HEK293 (cell line): ENCODE measurements around the gene GANAB.
A peak's percentile ranks its signal among the peaks of the same experiment; 100 is the strongest.

Experiments used
- CTCF ChIA-PET: fragments of 350-600 bp; formaldehyde crosslinking; extraction: SDS; loops from one replicate; lab custom pipeline; 2021; ENCODE audit warnings: antibody characterized with exemption; lab: Yijun Ruan, JAX
- POLR2A ChIA-PET: fragments of 300-600 bp; formaldehyde crosslinking; extraction: SDS; loops from one replicate; lab custom pipeline; 2020; ENCODE audit warnings: antibody characterized with exemption, inconsistent platforms; lab: Yijun Ruan, JAX
- H3K27ac ChIP-seq: fragments of 200-500 bp; sonication (Bioruptor generic); 2 replicates; pipeline ENCODE4 v1.5.1; 2014; ENCODE audit warnings: low read depth, low read length, control low read depth, inconsistent platforms; ENCODE audit errors: extremely low read depth
- H3K36me3 ChIP-seq, 2 experiments: fragments of 200-500 bp in 1 of 2; sonication (Bioruptor generic) in 1 of 2; 1 replicate in 1 of 2; 2 replicates in 1 of 2; pipeline ENCODE4 v1.5.1; 2014 to 2017; ENCODE audit warnings: inconsistent platforms in 2 of 2, low read length in 2 of 2; ENCODE audit not compliant: control insufficient read depth in 2 of 2, insufficient read depth in 1 of 2
- H3K4me1 ChIP-seq: fragments of 200-500 bp; sonication (Bioruptor generic); 2 replicates; pipeline ENCODE4 v1.5.1; 2014; ENCODE audit warnings: mild to moderate bottlenecking, low read length, inconsistent platforms; ENCODE audit not compliant: control insufficient read depth, insufficient read depth
- H3K4me3 ChIP-seq: 2 replicates; pipeline ENCODE4 v1.5.1; 2011; ENCODE audit warnings: low read depth, mild to moderate bottlenecking, control low read depth, low read length, moderate library complexity
- H3K9me3 ChIP-seq: fragments of 200-500 bp; sonication (Bioruptor generic); 2 replicates; pipeline ENCODE4 v1.5.1; 2014; ENCODE audit warnings: low read depth, low read length, inconsistent platforms; ENCODE audit not compliant: control insufficient read depth, insufficient read depth
- GLIS1 ChIP-seq: fragments of 450-650 bp; formaldehyde crosslinking; IDR thresholded peaks from 2 replicates; pipeline ENCODE4 v1.5.1; 2016; ENCODE audit warnings: missing biosample characterization, missing genetic modification characterization
- IKZF3 ChIP-seq: fragments of 450-650 bp; IDR thresholded peaks from 2 replicates; pipeline ENCODE4 v1.5.0; 2018; ENCODE audit warnings: missing biosample characterization, mild to moderate bottlenecking, missing genetic modification characterization, moderate library complexity
- KLF8 ChIP-seq: fragments of 450-650 bp; formaldehyde crosslinking; IDR thresholded peaks from 2 replicates; pipeline ENCODE4 v1.5.1; 2016; ENCODE audit warnings: missing biosample characterization, missing genetic modification characterization
- YY2 ChIP-seq: fragments of 450-650 bp; formaldehyde crosslinking; IDR thresholded peaks from 2 replicates; pipeline ENCODE4 v1.5.1; 2016; ENCODE audit warnings: missing biosample characterization, missing genetic modification characterization
- ZNF10 ChIP-seq: fragments of 450-650 bp; formaldehyde crosslinking; IDR thresholded peaks from 2 replicates; pipeline ENCODE4 v1.5.1; 2017; ENCODE audit warnings: missing biosample characterization, missing genetic modification characterization
- ZNF114 ChIP-seq: fragments of 450-650 bp; formaldehyde crosslinking; IDR thresholded peaks from 2 replicates; pipeline ENCODE4 v1.5.0; 2017; ENCODE audit warnings: missing biosample characterization, missing genetic modification characterization
- ZNF138 ChIP-seq: fragments of 450-650 bp; formaldehyde crosslinking; IDR thresholded peaks from 2 replicates; pipeline ENCODE4 v1.5.1; 2016; ENCODE audit warnings: missing biosample characterization, missing genetic modification characterization, borderline replicate concordance
- ZNF140 ChIP-seq: fragments of 450-650 bp; formaldehyde crosslinking; IDR thresholded peaks from 2 replicates; pipeline ENCODE4 v1.5.1; 2016; ENCODE audit warnings: missing biosample characterization, missing genetic modification characterization
- ZNF146 ChIP-seq: fragments of 450-650 bp; formaldehyde crosslinking; IDR thresholded peaks from 2 replicates; pipeline ENCODE4 v1.5.1; 2016; ENCODE audit warnings: missing biosample characterization, missing genetic modification characterization
- ZNF23 ChIP-seq: fragments of 450-650 bp; formaldehyde crosslinking; IDR thresholded peaks from 2 replicates; pipeline ENCODE4 v1.5.1; 2016; ENCODE audit warnings: missing biosample characterization, missing genetic modification characterization, borderline replicate concordance
- ZNF354C ChIP-seq: fragments of 450-650 bp; formaldehyde crosslinking; IDR thresholded peaks from 2 replicates; pipeline ENCODE4 v1.5.1; 2016; ENCODE audit warnings: missing biosample characterization, missing genetic modification characterization, low read depth, borderline replicate concordance
- ZNF394 ChIP-seq: fragments of 450-650 bp; formaldehyde crosslinking; IDR thresholded peaks from 2 replicates; pipeline ENCODE4 v1.5.1; 2016; ENCODE audit warnings: missing biosample characterization, missing genetic modification characterization, mild to moderate bottlenecking, moderate library complexity, borderline replicate concordance
- ZNF501 ChIP-seq: fragments of 450-650 bp; formaldehyde crosslinking; IDR thresholded peaks from 2 replicates; pipeline ENCODE4 v1.5.1; 2016; ENCODE audit warnings: missing biosample characterization, missing genetic modification characterization
- ZNF843 ChIP-seq: fragments of 450-650 bp; formaldehyde crosslinking; IDR thresholded peaks from 2 replicates; pipeline ENCODE4 v1.5.1; 2016; ENCODE audit warnings: missing biosample characterization, missing genetic modification characterization
- TF ChIP-seq, protein P1 (sequence below): fragments of 450-650 bp; formaldehyde crosslinking; IDR thresholded peaks from 2 replicates; pipeline ENCODE4 v1.5.1; 2016; ENCODE audit warnings: missing biosample characterization, missing genetic modification characterization
- TF ChIP-seq, protein P2 (sequence below): fragments of 450-650 bp; formaldehyde crosslinking; IDR thresholded peaks from 2 replicates; pipeline ENCODE4 v1.5.1; 2016; ENCODE audit warnings: missing biosample characterization, missing genetic modification characterization
- TF ChIP-seq, protein P3 (sequence below): fragments of 450-650 bp; formaldehyde crosslinking; conservative IDR thresholded peaks from 2 replicates; pipeline ENCODE4 v1.5.1; 2016; ENCODE audit warnings: low read depth, missing biosample characterization, missing genetic modification characterization
- TF ChIP-seq, protein P4 (sequence below): fragments of 450-650 bp; formaldehyde crosslinking; IDR thresholded peaks from 2 replicates; pipeline ENCODE4 v1.5.1; 2016; ENCODE audit warnings: missing biosample characterization, missing genetic modification characterization
- TF ChIP-seq, protein P5 (sequence below): fragments of 450-650 bp; formaldehyde crosslinking; IDR thresholded peaks from 2 replicates; pipeline ENCODE4 v1.5.1; 2016; ENCODE audit warnings: missing biosample characterization, missing genetic modification characterization

GANAB gene

DNA sequence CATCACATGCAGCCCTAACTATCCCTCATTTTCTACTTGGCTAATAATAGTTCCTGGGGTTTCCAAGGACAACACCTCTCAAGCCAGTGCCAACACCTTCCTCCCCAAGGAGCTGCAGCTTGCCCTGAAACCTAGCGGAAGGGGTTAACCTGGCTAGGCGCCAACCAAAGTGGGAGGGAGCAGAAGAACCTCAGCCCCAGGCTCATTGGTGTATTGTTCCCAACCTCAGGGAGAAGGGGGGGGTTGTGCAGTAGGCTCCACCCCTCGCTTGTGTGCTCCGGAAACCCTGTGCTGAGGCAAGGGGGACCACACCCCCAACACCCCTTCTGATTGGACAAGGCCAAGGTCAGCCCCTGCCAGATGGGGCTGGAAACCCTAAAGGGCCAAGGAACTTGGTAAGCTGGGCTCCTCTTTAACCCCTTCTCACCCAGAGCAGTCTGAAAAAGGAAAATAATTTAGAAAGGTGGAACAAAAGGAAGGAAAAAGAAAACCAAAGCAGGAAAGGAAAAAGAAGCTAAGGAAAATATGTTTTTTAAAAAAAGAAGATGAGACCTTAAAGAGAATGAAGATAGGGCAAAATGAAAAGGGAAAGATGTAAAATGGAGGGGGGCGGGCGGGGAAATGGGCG lies 47.2 kb downstream of the GANAB start:
- Histone ChIP-seq H3K36me3 (peaks cover 17 to 72% of the 10 kb centered on the region in 2 experiments; a peak in 2 of 3 replicates), H3K4me1 (no peaks in the 10 kb centered on the region), H3K9me3 (no peaks in the 10 kb centered on the region), H3K4me3 (peak overlapping the region; percentile 91), H3K27ac (peak overlapping the region; percentile 95)
- ChIA-PET CTCF (interaction anchor here (0.6 to 1.3 kb wide), 3 partner anchors 13 to 187 kb away, joined by 5 read pairs; partner anchors contain the start of genes EML3 and HNRNPUL2), POLR2A (interaction anchor here (0.6 to 4.2 kb wide), 14 partner anchors 7 to 282 kb away, joined by 3 to 140 read pairs (median 4); partner anchors contain the start of genes B3GAT3, C11orf98, CSKMT and EEF1G)
- TF ChIP-seq ZNF843 (tag by site-specific recombination) (no peak), ZNF10 (tag by site-specific recombination) (no peak), ZNF354C (tag by site-specific recombination) (no peak), ZNF394 (tag by site-specific recombination) (peak; percentile 52; the same call in 1 of the 2 replicates), ZNF138 (tag by site-specific recombination) (no peak), GLIS1 (tag by site-specific recombination) (0 out of 2 replicates have a peak, but pooled peaks have one; percentile 7), KLF8 (tag by site-specific recombination) (peak; percentile 84), YY2 (tag by site-specific recombination) (peak; percentile 52; the same call in 1 of the 2 replicates), ZNF501 (tag by site-specific recombination) (no peak), IKZF3 (0 out of 2 replicates have a peak, but pooled peaks have one; percentile 24), ZNF23 (no peak), ZNF146 (tag by site-specific recombination) (no peak), ZNF114 (tag by site-specific recombination) (no peak), ZNF140 (tag by site-specific recombination) (no peak)
- TF ChIP-seq, protein P1, sequence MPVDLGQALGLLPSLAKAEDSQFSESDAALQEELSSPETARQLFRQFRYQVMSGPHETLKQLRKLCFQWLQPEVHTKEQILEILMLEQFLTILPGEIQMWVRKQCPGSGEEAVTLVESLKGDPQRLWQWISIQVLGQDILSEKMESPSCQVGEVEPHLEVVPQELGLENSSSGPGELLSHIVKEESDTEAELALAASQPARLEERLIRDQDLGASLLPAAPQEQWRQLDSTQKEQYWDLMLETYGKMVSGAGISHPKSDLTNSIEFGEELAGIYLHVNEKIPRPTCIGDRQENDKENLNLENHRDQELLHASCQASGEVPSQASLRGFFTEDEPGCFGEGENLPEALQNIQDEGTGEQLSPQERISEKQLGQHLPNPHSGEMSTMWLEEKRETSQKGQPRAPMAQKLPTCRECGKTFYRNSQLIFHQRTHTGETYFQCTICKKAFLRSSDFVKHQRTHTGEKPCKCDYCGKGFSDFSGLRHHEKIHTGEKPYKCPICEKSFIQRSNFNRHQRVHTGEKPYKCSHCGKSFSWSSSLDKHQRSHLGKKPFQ (tag by site-specific recombination) = no peak
- TF ChIP-seq, protein P2, sequence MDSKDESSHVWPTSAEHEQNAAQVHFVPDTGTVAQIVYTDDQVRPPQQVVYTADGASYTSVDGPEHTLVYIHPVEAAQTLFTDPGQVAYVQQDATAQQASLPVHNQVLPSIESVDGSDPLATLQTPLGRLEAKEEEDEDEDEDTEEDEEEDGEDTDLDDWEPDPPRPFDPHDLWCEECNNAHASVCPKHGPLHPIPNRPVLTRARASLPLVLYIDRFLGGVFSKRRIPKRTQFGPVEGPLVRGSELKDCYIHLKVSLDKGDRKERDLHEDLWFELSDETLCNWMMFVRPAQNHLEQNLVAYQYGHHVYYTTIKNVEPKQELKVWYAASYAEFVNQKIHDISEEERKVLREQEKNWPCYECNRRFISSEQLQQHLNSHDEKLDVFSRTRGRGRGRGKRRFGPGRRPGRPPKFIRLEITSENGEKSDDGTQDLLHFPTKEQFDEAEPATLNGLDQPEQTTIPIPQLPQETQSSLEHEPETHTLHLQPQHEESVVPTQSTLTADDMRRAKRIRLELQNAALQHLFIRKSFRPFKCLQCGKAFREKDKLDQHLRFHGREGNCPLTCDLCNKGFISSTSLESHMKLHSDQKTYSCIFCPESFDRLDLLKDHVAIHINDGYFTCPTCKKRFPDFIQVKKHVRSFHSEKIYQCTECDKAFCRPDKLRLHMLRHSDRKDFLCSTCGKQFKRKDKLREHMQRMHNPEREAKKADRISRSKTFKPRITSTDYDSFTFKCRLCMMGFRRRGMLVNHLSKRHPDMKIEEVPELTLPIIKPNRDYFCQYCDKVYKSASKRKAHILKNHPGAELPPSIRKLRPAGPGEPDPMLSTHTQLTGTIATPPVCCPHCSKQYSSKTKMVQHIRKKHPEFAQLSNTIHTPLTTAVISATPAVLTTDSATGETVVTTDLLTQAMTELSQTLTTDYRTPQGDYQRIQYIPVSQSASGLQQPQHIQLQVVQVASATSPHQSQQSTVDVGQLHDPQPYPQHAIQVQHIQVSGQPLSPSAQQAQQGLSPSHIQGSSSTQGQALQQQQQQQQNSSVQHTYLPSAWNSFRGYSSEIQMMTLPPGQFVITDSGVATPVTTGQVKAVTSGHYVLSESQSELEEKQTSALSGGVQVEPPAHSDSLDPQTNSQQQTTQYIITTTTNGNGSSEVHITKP (tag by site-specific recombination) = peak; percentile 94
- TF ChIP-seq, protein P3, sequence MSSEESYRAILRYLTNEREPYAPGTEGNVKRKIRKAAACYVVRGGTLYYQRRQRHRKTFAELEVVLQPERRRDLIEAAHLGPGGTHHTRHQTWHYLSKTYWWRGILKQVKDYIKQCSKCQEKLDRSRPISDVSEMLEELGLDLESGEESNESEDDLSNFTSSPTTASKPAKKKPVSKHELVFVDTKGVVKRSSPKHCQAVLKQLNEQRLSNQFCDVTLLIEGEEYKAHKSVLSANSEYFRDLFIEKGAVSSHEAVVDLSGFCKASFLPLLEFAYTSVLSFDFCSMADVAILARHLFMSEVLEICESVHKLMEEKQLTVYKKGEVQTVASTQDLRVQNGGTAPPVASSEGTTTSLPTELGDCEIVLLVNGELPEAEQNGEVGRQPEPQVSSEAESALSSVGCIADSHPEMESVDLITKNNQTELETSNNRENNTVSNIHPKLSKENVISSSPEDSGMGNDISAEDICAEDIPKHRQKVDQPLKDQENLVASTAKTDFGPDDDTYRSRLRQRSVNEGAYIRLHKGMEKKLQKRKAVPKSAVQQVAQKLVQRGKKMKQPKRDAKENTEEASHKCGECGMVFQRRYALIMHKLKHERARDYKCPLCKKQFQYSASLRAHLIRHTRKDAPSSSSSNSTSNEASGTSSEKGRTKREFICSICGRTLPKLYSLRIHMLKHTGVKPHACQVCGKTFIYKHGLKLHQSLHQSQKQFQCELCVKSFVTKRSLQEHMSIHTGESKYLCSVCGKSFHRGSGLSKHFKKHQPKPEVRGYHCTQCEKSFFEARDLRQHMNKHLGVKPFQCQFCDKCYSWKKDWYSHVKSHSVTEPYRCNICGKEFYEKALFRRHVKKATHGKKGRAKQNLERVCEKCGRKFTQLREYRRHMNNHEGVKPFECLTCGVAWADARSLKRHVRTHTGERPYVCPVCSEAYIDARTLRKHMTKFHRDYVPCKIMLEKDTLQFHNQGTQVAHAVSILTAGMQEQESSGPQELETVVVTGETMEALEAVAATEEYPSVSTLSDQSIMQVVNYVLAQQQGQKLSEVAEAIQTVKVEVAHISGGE (tag by site-specific recombination) = no peak
- TF ChIP-seq, protein P4, sequence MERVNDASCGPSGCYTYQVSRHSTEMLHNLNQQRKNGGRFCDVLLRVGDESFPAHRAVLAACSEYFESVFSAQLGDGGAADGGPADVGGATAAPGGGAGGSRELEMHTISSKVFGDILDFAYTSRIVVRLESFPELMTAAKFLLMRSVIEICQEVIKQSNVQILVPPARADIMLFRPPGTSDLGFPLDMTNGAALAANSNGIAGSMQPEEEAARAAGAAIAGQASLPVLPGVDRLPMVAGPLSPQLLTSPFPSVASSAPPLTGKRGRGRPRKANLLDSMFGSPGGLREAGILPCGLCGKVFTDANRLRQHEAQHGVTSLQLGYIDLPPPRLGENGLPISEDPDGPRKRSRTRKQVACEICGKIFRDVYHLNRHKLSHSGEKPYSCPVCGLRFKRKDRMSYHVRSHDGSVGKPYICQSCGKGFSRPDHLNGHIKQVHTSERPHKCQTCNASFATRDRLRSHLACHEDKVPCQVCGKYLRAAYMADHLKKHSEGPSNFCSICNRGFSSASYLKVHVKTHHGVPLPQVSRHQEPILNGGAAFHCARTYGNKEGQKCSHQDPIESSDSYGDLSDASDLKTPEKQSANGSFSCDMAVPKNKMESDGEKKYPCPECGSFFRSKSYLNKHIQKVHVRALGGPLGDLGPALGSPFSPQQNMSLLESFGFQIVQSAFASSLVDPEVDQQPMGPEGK = peak; percentile 78
- TF ChIP-seq, protein P5, sequence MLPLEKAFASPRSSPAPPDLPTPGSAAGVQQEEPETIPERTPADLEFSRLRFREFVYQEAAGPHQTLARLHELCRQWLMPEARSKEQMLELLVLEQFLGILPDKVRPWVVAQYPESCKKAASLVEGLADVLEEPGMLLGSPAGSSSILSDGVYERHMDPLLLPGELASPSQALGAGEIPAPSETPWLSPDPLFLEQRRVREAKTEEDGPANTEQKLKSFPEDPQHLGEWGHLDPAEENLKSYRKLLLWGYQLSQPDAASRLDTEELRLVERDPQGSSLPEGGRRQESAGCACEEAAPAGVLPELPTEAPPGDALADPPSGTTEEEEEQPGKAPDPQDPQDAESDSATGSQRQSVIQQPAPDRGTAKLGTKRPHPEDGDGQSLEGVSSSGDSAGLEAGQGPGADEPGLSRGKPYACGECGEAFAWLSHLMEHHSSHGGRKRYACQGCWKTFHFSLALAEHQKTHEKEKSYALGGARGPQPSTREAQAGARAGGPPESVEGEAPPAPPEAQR (tag by site-specific recombination) = no peak
